Measurements from ENCODE around the gene GRID2. TPM values are rescaled to one million over a fixed set of nuclear protein-coding genes. Genes with fewer than 3 reads are reported as not detected.

The GRID2 gene
- total and polyA plus RNA-seq, 10 of the 15 experiments (the other 5 are each of a cell fraction or from before 2014, with no cell fraction given) = not detected

DNA sequence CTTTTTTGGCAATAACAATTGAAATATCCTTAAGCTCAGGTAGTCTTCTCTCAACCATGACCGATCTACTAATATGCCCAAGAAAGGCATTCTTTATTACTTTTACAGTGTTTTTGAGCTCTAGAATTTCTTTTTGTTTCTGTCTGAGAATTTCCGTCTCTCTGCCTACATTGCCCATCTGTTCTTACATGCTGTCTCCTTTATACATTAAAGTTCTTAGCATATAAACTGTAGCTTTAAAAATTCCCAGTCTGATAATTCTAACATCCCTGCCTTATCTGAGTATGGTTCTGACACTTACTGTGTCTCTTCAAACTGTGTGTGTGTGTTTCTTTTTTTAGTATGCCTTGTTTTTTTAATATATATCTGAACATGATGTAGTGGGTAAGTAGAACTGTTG, 658.1 kb downstream of the GRID2 start:
- ChIA-PET CTCF (no interaction called here), SMC1A (ENCODE audit: uncharacterized antibody, unreplicated experiment) (no interaction called here), RAD21 (ENCODE audit: unreplicated experiment) (no interaction called here), POLR2A (no interaction called here)
- Histone ChIP-seq H3K36me3 (ENCODE audit: control insufficient read depth in 2 of 2, insufficient read depth in 2 of 2, low read length in 1 of 2) (no peaks in the 10 kb centered on the region), H3K27ac (ENCODE audit: control insufficient read depth, insufficient read depth) (no peak overlapping the region), H3K9me3 (replicated peaks; ENCODE audit: control insufficient read depth, insufficient read depth, low read length) (no peaks in the 10 kb centered on the region), H3K79me2 (ENCODE audit: control insufficient read depth, insufficient read depth, low read length) (no peaks in the 10 kb centered on the region), H2AFZ (ENCODE audit: control insufficient read depth, low read depth, low read length) (no peak overlapping the region), H3K27me3 (replicated peaks in 1 of 2; ENCODE audit: control insufficient read depth in 2 of 2, insufficient read depth in 2 of 2, low read length in 1 of 2) (no peaks in the 10 kb centered on the region), H3K4me2 (ENCODE audit: control insufficient read depth, insufficient read depth) (no peak overlapping the region), H3K9ac (ENCODE audit: control insufficient read depth, insufficient read depth, low read length) (no peak overlapping the region), H3K4me3 (no peak overlapping the region), H4K20me1 (ENCODE audit: control insufficient read depth, insufficient read depth) (no peaks in the 10 kb centered on the region), H3K4me1 (ENCODE audit: control insufficient read depth, insufficient read depth, low read length) (no peaks in the 10 kb centered on the region)
- DNase-seq (ENCODE audit: low read depth, low spot score) = no peak
- in situ Hi-C loops (cut with MboI) (no loop called here), intact Hi-C loops (cut with micrococcal nuclease; ENCODE audit: unreplicated experiment) (no loop called here)
- BruUV-seq (replicated peaks) = no TSS peak
- FAIRE-seq = no peak
- 46% methylated on average over 2 of the region's 2 CpGs for WGBS (ENCODE audit: insufficient coverage, insufficient replicate concordance, low lambda C conversion rate, missing lambda C conversion rate)
- ATAC-seq = no peak
- no peak for TF ChIP-seq MAX (IDR thresholded peaks at IDR 0.05; ENCODE audit: low read depth, low read length)
- TF ChIP-seq ZNF207 (IDR thresholded peaks at IDR 0.05; ENCODE audit: borderline replicate concordance) = no peak
- no peak for TF ChIP-seq ZNF384 (IDR thresholded peaks at IDR 0.05; ENCODE audit: borderline replicate concordance, low read depth, low read length)
- TF ChIP-seq, protein P1, sequence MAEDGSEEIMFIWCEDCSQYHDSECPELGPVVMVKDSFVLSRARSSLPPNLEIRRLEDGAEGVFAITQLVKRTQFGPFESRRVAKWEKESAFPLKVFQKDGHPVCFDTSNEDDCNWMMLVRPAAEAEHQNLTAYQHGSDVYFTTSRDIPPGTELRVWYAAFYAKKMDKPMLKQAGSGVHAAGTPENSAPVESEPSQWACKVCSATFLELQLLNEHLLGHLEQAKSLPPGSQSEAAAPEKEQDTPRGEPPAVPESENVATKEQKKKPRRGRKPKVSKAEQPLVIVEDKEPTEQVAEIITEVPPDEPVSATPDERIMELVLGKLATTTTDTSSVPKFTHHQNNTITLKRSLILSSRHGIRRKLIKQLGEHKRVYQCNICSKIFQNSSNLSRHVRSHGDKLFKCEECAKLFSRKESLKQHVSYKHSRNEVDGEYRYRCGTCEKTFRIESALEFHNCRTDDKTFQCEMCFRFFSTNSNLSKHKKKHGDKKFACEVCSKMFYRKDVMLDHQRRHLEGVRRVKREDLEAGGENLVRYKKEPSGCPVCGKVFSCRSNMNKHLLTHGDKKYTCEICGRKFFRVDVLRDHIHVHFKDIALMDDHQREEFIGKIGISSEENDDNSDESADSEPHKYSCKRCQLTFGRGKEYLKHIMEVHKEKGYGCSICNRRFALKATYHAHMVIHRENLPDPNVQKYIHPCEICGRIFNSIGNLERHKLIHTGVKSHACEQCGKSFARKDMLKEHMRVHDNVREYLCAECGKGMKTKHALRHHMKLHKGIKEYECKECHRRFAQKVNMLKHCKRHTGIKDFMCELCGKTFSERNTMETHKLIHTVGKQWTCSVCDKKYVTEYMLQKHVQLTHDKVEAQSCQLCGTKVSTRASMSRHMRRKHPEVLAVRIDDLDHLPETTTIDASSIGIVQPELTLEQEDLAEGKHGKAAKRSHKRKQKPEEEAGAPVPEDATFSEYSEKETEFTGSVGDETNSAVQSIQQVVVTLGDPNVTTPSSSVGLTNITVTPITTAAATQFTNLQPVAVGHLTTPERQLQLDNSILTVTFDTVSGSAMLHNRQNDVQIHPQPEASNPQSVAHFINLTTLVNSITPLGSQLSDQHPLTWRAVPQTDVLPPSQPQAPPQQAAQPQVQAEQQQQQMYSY (CRISPR knock-in tag; IDR thresholded peaks at IDR 0.05) = no peak
- TF ChIP-seq FOS (IDR thresholded peaks at IDR 0.05; ENCODE audit: borderline replicate concordance, extremely low read depth, insufficient read length) = no peak
- TF ChIP-seq BCL11A (IDR thresholded peaks at IDR 0.05; ENCODE audit: low read depth, low read length) = no peak
- TF ChIP-seq ESRRA (IDR thresholded peaks at IDR 0.05; ENCODE audit: low read length) = no peak
- TF ChIP-seq, protein P2, sequence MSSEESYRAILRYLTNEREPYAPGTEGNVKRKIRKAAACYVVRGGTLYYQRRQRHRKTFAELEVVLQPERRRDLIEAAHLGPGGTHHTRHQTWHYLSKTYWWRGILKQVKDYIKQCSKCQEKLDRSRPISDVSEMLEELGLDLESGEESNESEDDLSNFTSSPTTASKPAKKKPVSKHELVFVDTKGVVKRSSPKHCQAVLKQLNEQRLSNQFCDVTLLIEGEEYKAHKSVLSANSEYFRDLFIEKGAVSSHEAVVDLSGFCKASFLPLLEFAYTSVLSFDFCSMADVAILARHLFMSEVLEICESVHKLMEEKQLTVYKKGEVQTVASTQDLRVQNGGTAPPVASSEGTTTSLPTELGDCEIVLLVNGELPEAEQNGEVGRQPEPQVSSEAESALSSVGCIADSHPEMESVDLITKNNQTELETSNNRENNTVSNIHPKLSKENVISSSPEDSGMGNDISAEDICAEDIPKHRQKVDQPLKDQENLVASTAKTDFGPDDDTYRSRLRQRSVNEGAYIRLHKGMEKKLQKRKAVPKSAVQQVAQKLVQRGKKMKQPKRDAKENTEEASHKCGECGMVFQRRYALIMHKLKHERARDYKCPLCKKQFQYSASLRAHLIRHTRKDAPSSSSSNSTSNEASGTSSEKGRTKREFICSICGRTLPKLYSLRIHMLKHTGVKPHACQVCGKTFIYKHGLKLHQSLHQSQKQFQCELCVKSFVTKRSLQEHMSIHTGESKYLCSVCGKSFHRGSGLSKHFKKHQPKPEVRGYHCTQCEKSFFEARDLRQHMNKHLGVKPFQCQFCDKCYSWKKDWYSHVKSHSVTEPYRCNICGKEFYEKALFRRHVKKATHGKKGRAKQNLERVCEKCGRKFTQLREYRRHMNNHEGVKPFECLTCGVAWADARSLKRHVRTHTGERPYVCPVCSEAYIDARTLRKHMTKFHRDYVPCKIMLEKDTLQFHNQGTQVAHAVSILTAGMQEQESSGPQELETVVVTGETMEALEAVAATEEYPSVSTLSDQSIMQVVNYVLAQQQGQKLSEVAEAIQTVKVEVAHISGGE (CRISPR knock-in tag; IDR thresholded peaks at IDR 0.05) = no peak
- no peak for TF ChIP-seq NR2F1 (conservative IDR thresholded peaks at IDR 0.05)
- no peak for TF ChIP-seq RB1 (IDR thresholded peaks at IDR 0.05; ENCODE audit: borderline replicate concordance)

Data from GM12878 (cell line).